Liver (tissue), 9 donors: Measurements from ENCODE around the gene MGST3. TPM values are rescaled to one million over a fixed set of nuclear protein-coding genes. Genes with fewer than 3 reads are reported as not detected.
A peak's percentile ranks its signal among the peaks of the same experiment; 100 is the strongest.

Experiments used
- DNase-seq: peaks from one replicate; pipeline ENCODE4 v3.0.0-alpha.2; 2017; ENCODE audit warnings: low spot score
- H3K27ac ChIP-seq, 2 donors: one replicate each; pipeline ENCODE4 v1.7.0; 2013; ENCODE audit warnings: inconsistent platforms in 2 of 2, low read length in 2 of 2, control low read depth in 1 of 2, low read depth in 1 of 2, mild to moderate bottlenecking in 1 of 2
- H3K27me3 ChIP-seq, 4 donors: one replicate each; pipeline versions ENCODE4 v1.6.1 to v1.7.0; 2013; ENCODE audit warnings: low read length in 3 of 4, inconsistent platforms in 1 of 4, mild to moderate bottlenecking in 1 of 4, moderate library complexity in 1 of 4; ENCODE audit not compliant: control insufficient read depth in 4 of 4, insufficient read depth in 4 of 4
- H3K36me3 ChIP-seq, 4 donors: one replicate each; pipeline versions ENCODE4 v1.6.1 to v1.7.0; 2013; ENCODE audit warnings: low read length in 3 of 4, mild to moderate bottlenecking in 3 of 4, low read depth in 1 of 4, moderate library complexity in 1 of 4; ENCODE audit not compliant: control insufficient read depth in 4 of 4, insufficient read depth in 3 of 4
- H3K4me1 ChIP-seq, 4 donors: one replicate each; pipeline versions ENCODE4 v1.6.1 to v1.7.0; 2013; ENCODE audit warnings: low read length in 3 of 4, mild to moderate bottlenecking in 3 of 4, moderate library complexity in 1 of 4; ENCODE audit not compliant: control insufficient read depth in 4 of 4, insufficient read depth in 4 of 4
- H3K4me3 ChIP-seq, 3 donors: one replicate each; pipeline versions ENCODE4 v1.6.1 to v1.7.0; 2013; ENCODE audit warnings: low read length in 3 of 3, control low read depth in 1 of 3, low read depth in 1 of 3, mild to moderate bottlenecking in 1 of 3
- H3K9ac ChIP-seq, 2 donors: one replicate each; pipeline ENCODE4 v1.7.0; 2013; ENCODE audit warnings: low read length in 2 of 2, mild to moderate bottlenecking in 2 of 2, moderate library complexity in 2 of 2, control low read depth in 1 of 2, low read depth in 1 of 2
- H3K9me3 ChIP-seq, 4 donors: one replicate each; pipeline versions ENCODE4 v1.6.1 to v1.7.0; 2013; ENCODE audit warnings: low read length in 3 of 4; ENCODE audit not compliant: control insufficient read depth in 4 of 4
- EGR1 ChIP-seq, 2 donors: IDR thresholded peaks; 2 replicates each; pipeline ENCODE4 v1.6.1; 2016 to 2018; ENCODE audit warnings: antibody characterized with exemption in 2 of 2, low read depth in 2 of 2
- FOXA1 ChIP-seq: IDR thresholded peaks from 2 replicates; pipeline ENCODE4 v1.6.1; 2016; ENCODE audit warnings: antibody characterized with exemption
- FOXA2 ChIP-seq: IDR thresholded peaks from 2 replicates; pipeline ENCODE4 v1.6.1; 2016; ENCODE audit warnings: antibody characterized with exemption
- GABPA ChIP-seq, 2 donors: IDR thresholded peaks in 1 of 2; conservative IDR thresholded peaks in 1 of 2; 2 replicates each; pipeline ENCODE4 v1.6.1; 2016; ENCODE audit warnings: antibody characterized with exemption in 2 of 2, mild to moderate bottlenecking in 1 of 2, moderate library complexity in 1 of 2
- HNF4A ChIP-seq, 2 donors: conservative IDR thresholded peaks; 2 replicates each; pipeline ENCODE4 v1.6.1; 2016; ENCODE audit warnings: antibody characterized with exemption in 2 of 2, mild to moderate bottlenecking in 2 of 2
- HNF4G ChIP-seq: IDR thresholded peaks from 2 replicates; pipeline ENCODE4 v1.6.1; 2016; ENCODE audit warnings: antibody characterized with exemption
- JUND ChIP-seq, 2 donors: IDR thresholded peaks; 2 replicates each; pipeline ENCODE4 v1.6.1; 2016; ENCODE audit warnings: antibody characterized with exemption in 2 of 2
- RAD21 ChIP-seq, 2 donors: IDR thresholded peaks; 2 replicates each; pipeline ENCODE4 v1.6.1; 2016; ENCODE audit warnings: antibody characterized with exemption in 2 of 2, mild to moderate bottlenecking in 2 of 2
- RXRA ChIP-seq, 2 donors: IDR thresholded peaks; 2 replicates each; pipeline ENCODE4 v1.6.1; 2017 to 2018; ENCODE audit warnings: antibody characterized with exemption in 2 of 2, mild to moderate bottlenecking in 1 of 2
- TAF1 ChIP-seq: conservative IDR thresholded peaks from 2 replicates; pipeline ENCODE4 v1.6.1; 2016; ENCODE audit warnings: antibody characterized with exemption, mild to moderate bottlenecking
- YY1 ChIP-seq: IDR thresholded peaks from 2 replicates; pipeline ENCODE4 v1.6.1; 2016; ENCODE audit warnings: antibody characterized with exemption, mild to moderate bottlenecking
- WGBS: extraction: QIAGEN DNeasy Blood & Tissue Kit; methylation state at CpG from one replicate; pipeline ENCODE4 v1.1.7; 2013; 5-methylcytosine and 5-hydroxymethylcytosine counted together
- polyA plus RNA-seq, 2 donors: library from polyadenylated mRNA; stranded (reverse) in 1 of 2; unstranded in 1 of 2; fragments of 200-250 nt in 1 of 2; fragments of >200 nt in 1 of 2; fragmentation: Nextera tagmentation in 1 of 2; extraction: Ambion mirVana in 1 of 2; gene quantifications; one replicate each; pipeline versions ENCODE4 v1.2.1 to v1.2.3, GENCODE V29; 2013 to 2015
- total RNA-seq, 2 donors: library from RNA; depleted of rRNA; stranded (reverse); fragments of >200 nt; gene quantifications; one replicate each; pipeline ENCODE4 v1.2.3, GENCODE V29; 2014
- TF ChIP-seq, protein P1 (sequence below): IDR thresholded peaks from 2 replicates; pipeline ENCODE4 v1.6.1; 2016; ENCODE audit warnings: antibody characterized with exemption, mild to moderate bottlenecking
- TF ChIP-seq, protein P2 (sequence below): IDR thresholded peaks from 2 replicates; pipeline ENCODE4 v1.6.1; 2016; ENCODE audit warnings: antibody characterized with exemption
- TF ChIP-seq, protein P3 (sequence below): fragments of 150-350 bp; IDR thresholded peaks from 2 replicates; pipeline ENCODE4 v1.5.1; 2017; ENCODE audit warnings: improper control_type of control experiment, low read depth, low read length; ENCODE audit not compliant: missing input control
- TF ChIP-seq, protein P4 (sequence below): IDR thresholded peaks from 2 replicates; pipeline ENCODE4 v1.6.1; 2016; ENCODE audit warnings: antibody characterized with exemption
- donor health status: healthy.
- donor health status: healthy.
- donor health status: healthy.
- donor health status: healthy.
- donor health status: healthy.

The MGST3 gene
- total and polyA plus RNA-seq, 4 donors, result 68.7 to 307 (median 181) TPM

DNA sequence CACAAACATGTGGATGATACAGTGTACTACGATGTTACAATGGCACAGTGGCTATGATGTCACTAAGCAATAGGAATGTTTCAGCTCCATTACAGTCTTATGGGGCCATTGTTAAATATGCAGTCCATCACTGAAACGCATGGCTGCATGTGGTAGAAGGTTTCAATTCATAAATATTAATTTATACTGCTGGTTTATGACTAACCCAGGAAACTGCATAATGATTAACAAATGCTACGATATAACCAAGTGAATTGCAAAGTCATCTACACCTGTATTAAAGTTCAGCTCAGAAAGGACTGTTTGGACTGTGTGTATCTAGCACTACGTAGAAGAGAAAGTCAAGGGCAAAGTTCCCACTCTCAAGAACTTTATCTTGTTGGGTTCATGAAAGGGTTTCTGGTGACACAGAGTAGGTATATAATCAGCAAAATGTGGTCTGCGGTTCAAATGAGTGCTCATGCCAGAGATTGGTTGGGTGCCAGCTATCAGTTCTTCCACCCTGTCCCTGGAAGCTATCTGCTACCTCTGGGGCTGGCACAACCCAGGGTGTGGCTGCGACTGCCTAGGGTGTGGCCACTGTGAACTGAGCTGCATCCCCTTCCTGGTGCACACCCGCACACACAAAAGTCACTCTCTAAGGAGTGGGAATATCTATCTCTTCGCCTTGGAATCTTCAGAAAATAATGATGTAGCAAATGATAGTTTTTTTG is 14.8 kb downstream of the MGST3 start (continued):
- TF ChIP-seq, protein P1, sequence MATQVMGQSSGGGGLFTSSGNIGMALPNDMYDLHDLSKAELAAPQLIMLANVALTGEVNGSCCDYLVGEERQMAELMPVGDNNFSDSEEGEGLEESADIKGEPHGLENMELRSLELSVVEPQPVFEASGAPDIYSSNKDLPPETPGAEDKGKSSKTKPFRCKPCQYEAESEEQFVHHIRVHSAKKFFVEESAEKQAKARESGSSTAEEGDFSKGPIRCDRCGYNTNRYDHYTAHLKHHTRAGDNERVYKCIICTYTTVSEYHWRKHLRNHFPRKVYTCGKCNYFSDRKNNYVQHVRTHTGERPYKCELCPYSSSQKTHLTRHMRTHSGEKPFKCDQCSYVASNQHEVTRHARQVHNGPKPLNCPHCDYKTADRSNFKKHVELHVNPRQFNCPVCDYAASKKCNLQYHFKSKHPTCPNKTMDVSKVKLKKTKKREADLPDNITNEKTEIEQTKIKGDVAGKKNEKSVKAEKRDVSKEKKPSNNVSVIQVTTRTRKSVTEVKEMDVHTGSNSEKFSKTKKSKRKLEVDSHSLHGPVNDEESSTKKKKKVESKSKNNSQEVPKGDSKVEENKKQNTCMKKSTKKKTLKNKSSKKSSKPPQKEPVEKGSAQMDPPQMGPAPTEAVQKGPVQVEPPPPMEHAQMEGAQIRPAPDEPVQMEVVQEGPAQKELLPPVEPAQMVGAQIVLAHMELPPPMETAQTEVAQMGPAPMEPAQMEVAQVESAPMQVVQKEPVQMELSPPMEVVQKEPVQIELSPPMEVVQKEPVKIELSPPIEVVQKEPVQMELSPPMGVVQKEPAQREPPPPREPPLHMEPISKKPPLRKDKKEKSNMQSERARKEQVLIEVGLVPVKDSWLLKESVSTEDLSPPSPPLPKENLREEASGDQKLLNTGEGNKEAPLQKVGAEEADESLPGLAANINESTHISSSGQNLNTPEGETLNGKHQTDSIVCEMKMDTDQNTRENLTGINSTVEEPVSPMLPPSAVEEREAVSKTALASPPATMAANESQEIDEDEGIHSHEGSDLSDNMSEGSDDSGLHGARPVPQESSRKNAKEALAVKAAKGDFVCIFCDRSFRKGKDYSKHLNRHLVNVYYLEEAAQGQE, result peak; percentile 76
- peak; percentile 85 for TF ChIP-seq FOXA2
- TF ChIP-seq HNF4A (conservative IDR thresholded peaks at IDR 0.05), result peak; percentile 95 to 99

DNA sequence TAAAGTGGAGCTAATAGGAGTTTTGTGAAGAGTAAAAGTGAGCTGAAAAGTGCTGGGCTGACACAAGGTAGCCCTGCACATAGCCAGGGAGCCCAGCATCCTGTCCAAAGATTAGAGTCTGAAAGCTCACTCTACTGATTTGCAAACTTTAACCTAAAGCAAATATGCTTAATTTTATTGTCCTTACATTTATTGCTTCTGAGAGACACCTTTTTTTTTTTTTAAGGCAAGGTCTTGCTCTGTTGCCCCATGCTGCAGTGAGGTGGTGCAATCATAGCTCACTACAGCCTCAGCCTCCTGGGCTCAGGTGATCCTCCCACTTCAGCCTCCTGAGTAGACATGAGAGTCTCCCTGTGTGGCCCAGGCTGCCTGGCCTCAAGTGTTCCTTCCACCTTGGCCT is 16.5 kb downstream of the MGST3 start:
- H3K4me1 ChIP-seq, result peaks cover 7 to 12% (median 10%) of the 10 kb centered on the region in 4 donors
- no peak for DNase-seq
- peaks cover 0 to 7% (median 3%) of the 10 kb centered on the region in 4 donors for H3K36me3 ChIP-seq
- no peak overlapping the region for H3K9ac ChIP-seq
- H3K27me3 ChIP-seq, result no peaks in the 10 kb centered on the region
- no peak overlapping the region for H3K27ac ChIP-seq
- H3K9me3 ChIP-seq, result no peaks in the 10 kb centered on the region
- TF ChIP-seq HNF4A (conservative IDR thresholded peaks at IDR 0.05) (no peak), GABPA (IDR thresholded peaks at IDR 0.05 in 1 of 2, conservative IDR thresholded peaks at IDR 0.05 in 1 of 2) (no peak), RXRA (IDR thresholded peaks at IDR 0.05) (no peak), RAD21 (IDR thresholded peaks at IDR 0.05) (no peak), YY1 (no peak), TAF1 (no peak), JUND (IDR thresholded peaks at IDR 0.05) (no peak), FOXA1 (no peak), HNF4G (no peak), EGR1 (IDR thresholded peaks at IDR 0.05; ENCODE audit: low read depth in 2 of 2) (no peak)
- TF ChIP-seq, protein P2, sequence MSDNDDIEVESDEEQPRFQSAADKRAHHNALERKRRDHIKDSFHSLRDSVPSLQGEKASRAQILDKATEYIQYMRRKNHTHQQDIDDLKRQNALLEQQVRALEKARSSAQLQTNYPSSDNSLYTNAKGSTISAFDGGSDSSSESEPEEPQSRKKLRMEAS, result no peak
- TF ChIP-seq, protein P3, sequence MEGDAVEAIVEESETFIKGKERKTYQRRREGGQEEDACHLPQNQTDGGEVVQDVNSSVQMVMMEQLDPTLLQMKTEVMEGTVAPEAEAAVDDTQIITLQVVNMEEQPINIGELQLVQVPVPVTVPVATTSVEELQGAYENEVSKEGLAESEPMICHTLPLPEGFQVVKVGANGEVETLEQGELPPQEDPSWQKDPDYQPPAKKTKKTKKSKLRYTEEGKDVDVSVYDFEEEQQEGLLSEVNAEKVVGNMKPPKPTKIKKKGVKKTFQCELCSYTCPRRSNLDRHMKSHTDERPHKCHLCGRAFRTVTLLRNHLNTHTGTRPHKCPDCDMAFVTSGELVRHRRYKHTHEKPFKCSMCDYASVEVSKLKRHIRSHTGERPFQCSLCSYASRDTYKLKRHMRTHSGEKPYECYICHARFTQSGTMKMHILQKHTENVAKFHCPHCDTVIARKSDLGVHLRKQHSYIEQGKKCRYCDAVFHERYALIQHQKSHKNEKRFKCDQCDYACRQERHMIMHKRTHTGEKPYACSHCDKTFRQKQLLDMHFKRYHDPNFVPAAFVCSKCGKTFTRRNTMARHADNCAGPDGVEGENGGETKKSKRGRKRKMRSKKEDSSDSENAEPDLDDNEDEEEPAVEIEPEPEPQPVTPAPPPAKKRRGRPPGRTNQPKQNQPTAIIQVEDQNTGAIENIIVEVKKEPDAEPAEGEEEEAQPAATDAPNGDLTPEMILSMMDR, result no peak
- no peak overlapping the region for H3K4me3 ChIP-seq

DNA sequence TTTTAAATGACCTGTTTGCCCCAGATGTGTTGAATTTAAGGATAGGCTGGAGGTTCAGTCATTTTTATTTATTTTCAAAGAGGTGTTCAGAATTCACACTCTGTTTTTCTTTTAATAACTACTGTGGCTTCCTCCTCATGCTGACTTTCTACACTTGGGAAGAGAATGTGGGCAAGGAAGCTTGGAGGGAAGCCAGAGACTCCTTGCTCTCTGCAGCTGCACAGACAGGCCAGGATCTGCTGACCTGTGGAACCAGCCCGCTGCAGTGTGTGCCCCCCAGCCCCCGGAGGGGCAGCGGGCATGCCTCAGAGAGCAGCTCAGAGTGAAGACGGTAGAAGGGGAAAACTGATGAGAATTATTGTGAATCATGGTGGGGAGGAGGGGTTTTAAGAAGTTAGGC is 16.9 kb downstream of the MGST3 start:
- peaks cover 1 to 9% (median 6%) of the 10 kb centered on the region in 4 donors for H3K36me3 ChIP-seq
- H3K27me3 ChIP-seq, result no peaks in the 10 kb centered on the region
- H3K4me3 ChIP-seq, result no peak overlapping the region
- no peaks in the 10 kb centered on the region for H3K9me3 ChIP-seq
- 86% methylated on average over 4 of the region's 4 CpGs for WGBS
- TF ChIP-seq TAF1, result no peak
- no peak for TF ChIP-seq FOXA2
- no peak for TF ChIP-seq HNF4A (conservative IDR thresholded peaks at IDR 0.05)
- TF ChIP-seq, protein P3, result no peak
- TF ChIP-seq, protein P2, result no peak
- TF ChIP-seq, protein P4, sequence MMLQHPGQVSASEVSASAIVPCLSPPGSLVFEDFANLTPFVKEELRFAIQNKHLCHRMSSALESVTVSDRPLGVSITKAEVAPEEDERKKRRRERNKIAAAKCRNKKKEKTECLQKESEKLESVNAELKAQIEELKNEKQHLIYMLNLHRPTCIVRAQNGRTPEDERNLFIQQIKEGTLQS, result no peak
- no peak overlapping the region for H3K27ac ChIP-seq
- no peak overlapping the region for H3K9ac ChIP-seq
- no peak for DNase-seq
- H3K4me1 ChIP-seq, result peaks cover 7 to 12% (median 10%) of the 10 kb centered on the region in 4 donors
